ENCODE measurements around the gene ALOX12B. TPM values are rescaled to one million over a fixed set of nuclear protein-coding genes. Genes with fewer than 3 reads are reported as not detected.
A peak's percentile ranks its signal among the peaks of the same experiment; 100 is the strongest.

Gene ALOX12B
- total and polyA plus RNA-seq, 2 of the 8 experiments (the other 6 are each of a cell fraction or from before 2014, with no cell fraction given) = 0.86 TPM; not detected in 1

GRCh38 chr17:8051831-8052230 is 35.7 kb downstream of the ALOX12B start:
- POLR2A ChIA-PET (ENCODE audit: partially characterized antibody) = no interaction called here
- Histone ChIP-seq H4K20me1 (replicated peaks in 1 of 2; ENCODE audit: control insufficient read depth in 1 of 2, insufficient read depth in 2 of 2, low read length in 2 of 2) (no peaks in the 10 kb centered on the region), H3K79me1 (ENCODE audit: low read depth, low read length) (no peaks in the 10 kb centered on the region), H3K9me3 (ENCODE audit: insufficient read depth in 2 of 2, low read depth in 1 of 2, low read length in 1 of 2) (no peaks in the 10 kb centered on the region), H3K23me2 (ENCODE audit: low read depth, low read length) (no peaks in the 10 kb centered on the region; the same call in 1 of the 2 replicates), H2BK5ac (ENCODE audit: low read depth, low read length) (no peak overlapping the region), H2BK12ac (ENCODE audit: low read depth, low read length) (no peak overlapping the region), H3K4me2 (ENCODE audit: insufficient read depth in 1 of 2, low read depth in 2 of 2, low read length in 2 of 2) (no peak overlapping the region), H3K79me2 (ENCODE audit: control insufficient read depth in 1 of 2, insufficient read depth in 2 of 2, low read length in 2 of 2) (no peaks in the 10 kb centered on the region), H3K9ac (replicated peaks in 1 of 4; ENCODE audit: extremely low read depth in 1 of 4, low read depth in 3 of 4, low read length in 3 of 4) (no peak overlapping the region), H3K36me3 (ENCODE audit: control insufficient read depth in 2 of 4, insufficient read depth in 4 of 4, low read length in 3 of 4) (no peaks in the 10 kb centered on the region), H3K4ac (replicated peaks; ENCODE audit: insufficient read length, low read depth, low read length) (no peak overlapping the region), H3K14ac (ENCODE audit: insufficient read length) (no peak overlapping the region), H3K23ac (ENCODE audit: insufficient read length) (no peak overlapping the region), H3K4me3 (ENCODE audit: extremely low read depth in 1 of 4, insufficient read depth in 2 of 4, low read depth in 3 of 4, low read length in 4 of 4) (no peak overlapping the region), H2BK20ac (ENCODE audit: low read length) (no peak overlapping the region), H3K27ac (ENCODE audit: low read depth, low read length) (no peak overlapping the region), H3K56ac (replicated peaks; ENCODE audit: insufficient read length, low read depth, low read length) (no peak overlapping the region), H2AK5ac (ENCODE audit: low read depth, low read length) (no peak overlapping the region), H3K27me3 (replicated peaks in 1 of 4; ENCODE audit: control insufficient read depth in 3 of 4, extremely low read depth in 1 of 4, insufficient read depth in 3 of 4, low read length in 3 of 4) (peaks cover 1 to 4% (median 3%) of the 10 kb centered on the region in 4 experiments; a peak in 5 of 7 replicates), H3K18ac (ENCODE audit: extremely low read depth, low read length) (no peak overlapping the region), H2BK120ac (replicated peaks; ENCODE audit: low read depth, low read length) (no peak overlapping the region), H2AFZ (ENCODE audit: low read length) (0 out of 2 replicates have a peak overlapping the region, but pooled peaks have one; percentile 17), H3K4me1 (replicated peaks in 1 of 4; ENCODE audit: control insufficient read depth in 3 of 4, insufficient read depth in 4 of 4, low read length in 3 of 4) (no peaks in the 10 kb centered on the region), H4K91ac (replicated peaks; ENCODE audit: insufficient read length, low read length) (no peak overlapping the region), H4K5ac (ENCODE audit: insufficient read length, low read depth, low read length) (no peak overlapping the region), H2BK15ac (ENCODE audit: low read length) (no peak overlapping the region), H4K8ac (ENCODE audit: extremely low read depth, insufficient read depth, low read length) (no peak overlapping the region)
- CTCF ChIA-PET (ENCODE audit: partially characterized antibody) = interaction anchor here (0.7 to 1.2 kb wide), 3 partner anchors 11 to 36 kb away, joined by 3 to 4 read pairs (median 3); no protein-coding TSS in a partner anchor
- 88% methylated on average over 7 of the region's 7 CpGs; no CpG with 5 or more reads in 1 of the 2 experiments for WGBS, 2 experiments (ENCODE audit: extremely low coverage in 1 of 2, insufficient coverage in 1 of 2, insufficient read length in 1 of 2, insufficient replicate concordance in 2 of 2, low coverage in 1 of 2, low lambda C conversion rate in 2 of 2, missing lambda C conversion rate in 1 of 2)
- no peak for TF ChIP-seq POLR2A (IDR thresholded peaks at IDR 0.05; ENCODE audit: control extremely low read depth in 1 of 2, low read depth in 2 of 2, low read length in 2 of 2)
- TF ChIP-seq POLR2AphosphoS5 (IDR thresholded peaks at IDR 0.05; ENCODE audit: low read depth, low read length) = no peak
- FAIRE-seq (no peak), DNase-seq (ENCODE audit: low read depth in 1 of 2, low spot score in 2 of 2) (no peak)
